ENCODE results near the gene PIWIL4.

Gene PIWIL4

DNA sequence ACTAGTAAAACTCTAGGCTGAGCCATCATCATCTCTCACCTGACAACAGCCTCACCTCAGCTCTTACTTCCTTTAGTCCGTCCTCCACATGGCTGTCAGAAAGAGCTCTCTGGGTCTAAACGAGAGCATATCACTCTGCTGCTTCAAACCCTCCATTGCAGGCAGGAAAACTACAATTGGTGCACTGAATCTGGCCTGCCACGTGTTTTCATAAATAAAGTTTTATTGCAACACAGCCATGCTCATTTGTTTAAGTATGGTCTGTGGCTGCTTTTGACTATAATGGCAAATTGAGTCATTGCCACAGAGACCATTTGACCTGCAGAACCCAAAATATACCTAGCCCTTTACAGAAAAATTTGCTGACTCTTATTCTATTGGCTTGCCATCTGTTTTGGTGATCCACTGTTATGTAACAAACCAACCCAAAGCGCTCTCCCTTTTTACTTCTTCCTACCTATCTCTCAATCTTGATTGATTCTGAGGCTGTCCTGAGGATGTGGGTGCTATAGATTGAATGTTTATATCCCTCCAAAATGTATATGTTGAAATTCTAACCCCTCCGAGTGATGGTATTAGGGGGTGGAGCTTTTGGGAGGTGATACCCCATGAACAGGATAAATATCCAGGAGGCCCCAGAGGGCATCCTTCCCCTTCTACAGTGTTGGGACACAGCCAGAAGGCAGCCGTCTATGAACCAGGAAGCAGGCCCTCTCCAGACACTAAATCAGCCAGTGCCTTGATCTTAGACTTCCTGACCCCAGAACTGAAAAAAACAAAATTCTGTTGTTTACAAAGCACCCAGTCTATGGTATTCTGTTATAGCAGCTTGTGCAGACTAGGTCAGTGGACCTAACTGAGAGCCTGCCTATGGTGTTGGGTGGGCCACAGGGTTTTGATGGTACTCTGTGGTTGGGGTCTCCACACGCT lies 99.9 kb downstream of the PIWIL4 start:
- DNase-seq (ENCODE audit: extremely low read depth, insufficient read length), result no peak
- no peaks in the 10 kb centered on the region for H3K36me3 ChIP-seq (ENCODE audit: control insufficient read depth, insufficient read depth, low read length)
- peaks cover 1% of the 10 kb centered on the region; the same call in 1 of the 2 replicates for H3K27me3 ChIP-seq (replicated peaks; ENCODE audit: control insufficient read depth, insufficient read depth, low read length)
- TF ChIP-seq, protein P1, sequence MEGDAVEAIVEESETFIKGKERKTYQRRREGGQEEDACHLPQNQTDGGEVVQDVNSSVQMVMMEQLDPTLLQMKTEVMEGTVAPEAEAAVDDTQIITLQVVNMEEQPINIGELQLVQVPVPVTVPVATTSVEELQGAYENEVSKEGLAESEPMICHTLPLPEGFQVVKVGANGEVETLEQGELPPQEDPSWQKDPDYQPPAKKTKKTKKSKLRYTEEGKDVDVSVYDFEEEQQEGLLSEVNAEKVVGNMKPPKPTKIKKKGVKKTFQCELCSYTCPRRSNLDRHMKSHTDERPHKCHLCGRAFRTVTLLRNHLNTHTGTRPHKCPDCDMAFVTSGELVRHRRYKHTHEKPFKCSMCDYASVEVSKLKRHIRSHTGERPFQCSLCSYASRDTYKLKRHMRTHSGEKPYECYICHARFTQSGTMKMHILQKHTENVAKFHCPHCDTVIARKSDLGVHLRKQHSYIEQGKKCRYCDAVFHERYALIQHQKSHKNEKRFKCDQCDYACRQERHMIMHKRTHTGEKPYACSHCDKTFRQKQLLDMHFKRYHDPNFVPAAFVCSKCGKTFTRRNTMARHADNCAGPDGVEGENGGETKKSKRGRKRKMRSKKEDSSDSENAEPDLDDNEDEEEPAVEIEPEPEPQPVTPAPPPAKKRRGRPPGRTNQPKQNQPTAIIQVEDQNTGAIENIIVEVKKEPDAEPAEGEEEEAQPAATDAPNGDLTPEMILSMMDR (IDR thresholded peaks at IDR 0.05; ENCODE audit: insufficient read depth, low read length, poor library complexity, severe bottlenecking), result no peak
- no peak overlapping the region for H3K4me3 ChIP-seq (replicated peaks; ENCODE audit: low read depth, low read length)

DNA sequence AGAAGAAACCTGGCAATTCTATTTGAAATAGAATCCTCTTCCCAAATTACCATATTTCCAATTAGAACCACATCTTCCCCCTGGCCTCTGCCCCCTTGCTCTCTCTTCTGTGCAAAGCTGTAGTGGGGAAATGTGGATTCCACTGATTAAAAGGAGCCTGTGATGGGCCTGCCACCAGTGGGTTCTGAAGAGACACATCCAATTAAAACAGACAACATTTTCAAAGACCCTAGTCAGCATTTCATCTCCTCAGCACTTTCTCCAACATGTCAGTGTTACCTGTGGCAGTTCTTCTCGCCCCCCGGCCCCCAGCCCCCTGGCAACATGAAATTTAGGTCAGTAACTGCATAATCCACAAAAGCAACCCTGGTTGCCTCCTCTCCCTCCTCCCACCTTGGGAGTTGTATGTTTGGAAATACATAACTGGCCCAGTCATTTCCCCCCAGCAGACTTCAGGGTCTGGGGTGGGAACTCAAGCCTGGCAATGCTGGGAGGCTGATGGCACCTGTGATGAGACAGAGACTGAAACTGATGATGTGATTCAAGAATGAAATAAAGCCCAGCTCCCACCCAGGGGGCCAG lies 101.1 kb downstream of the PIWIL4 start:
- Histone ChIP-seq H3K4me3 (replicated peaks; ENCODE audit: low read depth, low read length) (no peak overlapping the region), H3K36me3 (ENCODE audit: control insufficient read depth, insufficient read depth, low read length) (no peaks in the 10 kb centered on the region), H3K27me3 (replicated peaks; ENCODE audit: control insufficient read depth, insufficient read depth, low read length) (peaks cover 1% of the 10 kb centered on the region; the same call in 1 of the 2 replicates)
- TF ChIP-seq, protein P1 (IDR thresholded peaks at IDR 0.05; ENCODE audit: insufficient read depth, low read length, poor library complexity, severe bottlenecking), result no peak
- DNase-seq (ENCODE audit: extremely low read depth, insufficient read length), result no peak

DNA sequence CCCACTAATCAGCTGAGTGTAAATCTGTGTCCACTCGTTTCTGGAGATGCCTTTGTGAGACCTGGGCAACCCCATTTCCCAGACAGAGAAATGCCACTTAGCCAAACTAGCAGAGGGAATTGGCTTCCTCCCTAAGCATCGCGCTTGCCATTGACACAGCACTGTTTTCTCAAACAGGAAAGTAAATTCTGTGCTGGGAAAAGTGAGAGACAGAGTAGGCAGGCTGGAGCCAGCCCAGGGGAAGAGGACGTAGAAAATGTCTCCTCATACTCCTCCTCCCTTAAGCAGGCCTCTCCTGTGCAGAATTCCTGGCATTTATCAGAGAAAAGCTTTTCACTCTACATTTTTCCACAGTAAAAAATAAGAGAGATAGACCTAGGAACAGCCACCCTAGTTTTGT lies 101.9 kb downstream of the PIWIL4 start:
- Histone ChIP-seq H3K36me3 (ENCODE audit: control insufficient read depth, insufficient read depth, low read length) (no peaks in the 10 kb centered on the region), H3K4me3 (replicated peaks; ENCODE audit: low read depth, low read length) (no peak overlapping the region), H3K27me3 (replicated peaks; ENCODE audit: control insufficient read depth, insufficient read depth, low read length) (peaks cover 1% of the 10 kb centered on the region; the same call in 1 of the 2 replicates)
- DNase-seq (ENCODE audit: extremely low read depth, insufficient read length), result no peak
- TF ChIP-seq, protein P1 (IDR thresholded peaks at IDR 0.05; ENCODE audit: insufficient read depth, low read length, poor library complexity, severe bottlenecking), result no peak

Measured in GM06990 (cell line).